ENCODE data around the gene NARS2. TPM values are rescaled to one million over a fixed set of nuclear protein-coding genes. Genes with fewer than 3 reads are reported as not detected.
"Not testable (repeated sequence)": the region's sequence is repeated elsewhere in the genome, so short reads cannot be mapped to it uniquely, and the experiment has no call there.

NARS2 gene
- total RNA-seq, 1 donor from 2014 or later = 16.5 TPM

GRCh38 chr11:78467931-78468330 lies 106.7 kb downstream of the NARS2 start:
- intact Hi-C loops (cut with micrococcal nuclease) = loop anchor here (5.0 kb wide), 1 partner anchor 94 kb away; no protein-coding TSS in a partner anchor
- TF ChIP-seq, protein P1, sequence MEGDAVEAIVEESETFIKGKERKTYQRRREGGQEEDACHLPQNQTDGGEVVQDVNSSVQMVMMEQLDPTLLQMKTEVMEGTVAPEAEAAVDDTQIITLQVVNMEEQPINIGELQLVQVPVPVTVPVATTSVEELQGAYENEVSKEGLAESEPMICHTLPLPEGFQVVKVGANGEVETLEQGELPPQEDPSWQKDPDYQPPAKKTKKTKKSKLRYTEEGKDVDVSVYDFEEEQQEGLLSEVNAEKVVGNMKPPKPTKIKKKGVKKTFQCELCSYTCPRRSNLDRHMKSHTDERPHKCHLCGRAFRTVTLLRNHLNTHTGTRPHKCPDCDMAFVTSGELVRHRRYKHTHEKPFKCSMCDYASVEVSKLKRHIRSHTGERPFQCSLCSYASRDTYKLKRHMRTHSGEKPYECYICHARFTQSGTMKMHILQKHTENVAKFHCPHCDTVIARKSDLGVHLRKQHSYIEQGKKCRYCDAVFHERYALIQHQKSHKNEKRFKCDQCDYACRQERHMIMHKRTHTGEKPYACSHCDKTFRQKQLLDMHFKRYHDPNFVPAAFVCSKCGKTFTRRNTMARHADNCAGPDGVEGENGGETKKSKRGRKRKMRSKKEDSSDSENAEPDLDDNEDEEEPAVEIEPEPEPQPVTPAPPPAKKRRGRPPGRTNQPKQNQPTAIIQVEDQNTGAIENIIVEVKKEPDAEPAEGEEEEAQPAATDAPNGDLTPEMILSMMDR (IDR thresholded peaks at IDR 0.05) = no peak
- H3K27me3 Mint-ChIP-seq = no peaks in the 10 kb centered on the region
- no peaks in the 10 kb centered on the region for H3K9me3 Mint-ChIP-seq
- H3K4me1 Mint-ChIP-seq = peaks cover 37% of the 10 kb centered on the region
- POLR2A ChIA-PET = no interaction called here
- no peak overlapping the region for H3K27ac Mint-ChIP-seq
- no peak overlapping the region for H3K4me3 Mint-ChIP-seq
- H3K36me3 Mint-ChIP-seq (ENCODE audit: low read depth) = peaks cover 18% of the 10 kb centered on the region
- DNase-seq = no peak
- CTCF ChIA-PET = no interaction called here
- ATAC-seq (ENCODE audit: low read depth) = no peak

- ATAC-seq (ENCODE audit: low read depth) (no peak), DNase-seq (no peak)
- Mint-ChIP-seq H3K9me3 (no peaks in the 10 kb centered on the region), H3K27me3 (no peaks in the 10 kb centered on the region), H3K36me3 (ENCODE audit: low read depth) (peaks cover 18% of the 10 kb centered on the region), H3K27ac (no peak overlapping the region), H3K4me1 (peaks cover 37% of the 10 kb centered on the region), H3K4me3 (no peak overlapping the region)
- TF ChIP-seq, protein P1 (IDR thresholded peaks at IDR 0.05) = no peak
- CTCF ChIA-PET = interaction anchor here (1.0 kb wide), 1 partner anchor 47 kb away, joined by 3 read pairs; no protein-coding TSS in a partner anchor
- POLR2A ChIA-PET = no interaction called here
- intact Hi-C loops (cut with micrococcal nuclease) = loop anchor here (5.0 kb wide), 1 partner anchor 95 kb away; no protein-coding TSS in a partner anchor
These were observed 107.3 kb downstream of the NARS2 start for GRCh38 chr11:78467370-78467769.

GRCh38 chr11:78465169-78465942 lies 109.3 kb downstream of the NARS2 start:
- ChIA-PET POLR2A (interaction anchor here (0.5 to 3.0 kb wide), 6 partner anchors 23 to 68 kb away, joined by 3 to 16 read pairs (median 4); partner anchors contain the start of gene GAB2), CTCF (interaction anchor here (1.3 kb wide), 1 partner anchor 44 kb away, joined by 3 read pairs; no protein-coding TSS in a partner anchor)
- Mint-ChIP-seq H3K4me1 (peaks cover 44% of the 10 kb centered on the region), H3K27me3 (no peaks in the 10 kb centered on the region), H3K9me3 (no peaks in the 10 kb centered on the region), H3K36me3 (ENCODE audit: low read depth) (peaks cover 33% of the 10 kb centered on the region), H3K27ac (peak overlapping the region; percentile 90), H3K4me3 (peak overlapping the region; percentile 64)
- intact Hi-C loops (cut with micrococcal nuclease) = loop anchor here (1.0 to 5.0 kb wide), 5 partner anchors 27 to 97 kb away; partner anchors contain the start of gene GAB2
- TF ChIP-seq, protein P1 (IDR thresholded peaks at IDR 0.05) = no peak
- ATAC-seq (ENCODE audit: low read depth) (peak; percentile 93), DNase-seq (peak; percentile 35)

GRCh38 chr11:78464787-78465168 lies 109.9 kb downstream of the NARS2 start:
- DNase-seq; H3K4me3 Mint-ChIP-seq; H3K27me3 Mint-ChIP-seq; H3K9me3 Mint-ChIP-seq; ATAC-seq (ENCODE audit: low read depth): not testable (repeated sequence)
- ChIA-PET POLR2A (interaction anchor here (1.0 to 3.0 kb wide), 4 partner anchors 36 to 69 kb away, joined by 4 to 16 read pairs (median 10); partner anchors contain the start of gene GAB2), CTCF (interaction anchor here (1.3 kb wide), 1 partner anchor 44 kb away, joined by 3 read pairs; no protein-coding TSS in a partner anchor)
- Mint-ChIP-seq H3K36me3 (ENCODE audit: low read depth) (peaks cover 38% of the 10 kb centered on the region), H3K27ac (peak overlapping the region; percentile 90), H3K4me1 (peaks cover 43% of the 10 kb centered on the region)
- intact Hi-C loops (cut with micrococcal nuclease) = loop anchor here (1.0 to 5.0 kb wide), 5 partner anchors 26 to 98 kb away; partner anchors contain the start of gene GAB2

DNA sequence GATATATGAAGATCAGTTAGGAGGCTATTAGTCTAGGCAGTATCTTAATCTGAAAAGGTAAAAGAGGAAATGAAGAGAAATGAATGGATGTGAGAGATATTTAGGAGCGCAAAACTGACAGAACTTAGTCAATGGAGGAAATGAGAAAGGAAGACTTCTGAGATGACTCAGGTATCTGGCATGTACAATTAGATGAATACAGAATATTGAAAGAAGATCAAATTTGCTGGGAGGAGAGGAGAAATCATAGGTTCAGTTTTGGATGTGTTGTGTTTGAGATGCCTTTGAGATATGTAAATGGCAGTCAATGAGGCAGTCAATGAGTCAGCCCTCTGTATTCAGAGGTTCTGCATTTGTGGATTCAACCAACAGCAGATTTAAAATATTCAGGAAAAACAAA lies 114.2 kb downstream of the NARS2 start:
- TF ChIP-seq, protein P1 (IDR thresholded peaks at IDR 0.05) = no peak
- intact Hi-C loops (cut with micrococcal nuclease) = no loop called here
- no peak overlapping the region for H3K27ac Mint-ChIP-seq
- CTCF ChIA-PET = no interaction called here
- DNase-seq (no peak), ATAC-seq (ENCODE audit: low read depth) (peak; percentile 36)
- POLR2A ChIA-PET = no interaction called here
- H3K27me3 Mint-ChIP-seq = no peaks in the 10 kb centered on the region
- H3K36me3 Mint-ChIP-seq (ENCODE audit: low read depth) = peaks cover 50% of the 10 kb centered on the region
- peaks cover 30% of the 10 kb centered on the region for H3K4me1 Mint-ChIP-seq
- H3K9me3 Mint-ChIP-seq = peaks cover 3% of the 10 kb centered on the region
- no peak overlapping the region for H3K4me3 Mint-ChIP-seq

All from activated B cell treated with CpG ODN at 0.5 μM for 24 hours (primary cell).